AG04450 (cell line): Measurements from ENCODE around the gene SEH1L. TPM values are rescaled to one million over a fixed set of nuclear protein-coding genes. Genes with fewer than 3 reads are reported as not detected.

Experiments used
- CTCF ChIA-PET: fragments of 300-600, 350-600 bp; formaldehyde crosslinking; extraction: SDS; loops from one replicate; lab custom pipeline; 2022; ENCODE audit warnings: antibody characterized with exemption, inconsistent platforms; lab: Charles Lee
- POLR2A ChIA-PET: fragments of 350-600 bp; formaldehyde crosslinking; extraction: SDS; loops from one replicate; lab custom pipeline; 2021; ENCODE audit warnings: antibody characterized with exemption, inconsistent platforms; lab: Yijun Ruan, JAX
- DNase-seq: peaks from one replicate; pipeline ENCODE4 v3.0.0-alpha.2; 2011; ENCODE audit warnings: low read depth, low spot score
- H3K27ac ChIP-seq: one replicate; pipeline ENCODE4 v1.5.1; 2012; ENCODE audit warnings: low read depth, low read length, control low read depth
- H3K27me3 ChIP-seq: one replicate; pipeline ENCODE4 v1.6.0; 2012; ENCODE audit warnings: low read length; ENCODE audit not compliant: control insufficient read depth, insufficient read depth
- H3K4me3 ChIP-seq: 2 replicates; pipeline ENCODE4 v1.5.1; 2011; ENCODE audit warnings: mild to moderate bottlenecking, low read depth, low read length, control low read depth
- H3K9me3 ChIP-seq: 2 replicates; pipeline ENCODE4 v1.5.1; 2012; ENCODE audit warnings: low read length; ENCODE audit not compliant: control insufficient read depth, insufficient read depth
- CTCF ChIP-seq: IDR thresholded peaks from 2 replicates; pipeline ENCODE4 v1.5.1; 2011; ENCODE audit warnings: low read depth, low read length, control low read depth, inconsistent platforms
- polyA plus RNA-seq: library from polyadenylated mRNA; depleted of rRNA; stranded (reverse); fragments of >200 nt; gene quantifications from 2 replicates; pipeline ENCODE4 v1.2.3, GENCODE V29; 2011

The SEH1L gene
- polyA plus RNA-seq, 1 experiment = 54.6 TPM

GRCh38 chr18:12921178-12921577 lies 26.6 kb upstream of the SEH1L start:
- Histone ChIP-seq H3K9me3 (no peaks in the 10 kb centered on the region), H3K27ac (no peak overlapping the region), H3K4me3 (no peak overlapping the region), H3K27me3 (peaks cover 12% of the 10 kb centered on the region)
- no peak for TF ChIP-seq CTCF
- CTCF ChIA-PET = interaction anchor here (0.8 to 2.0 kb wide), 4 partner anchors 14 to 194 kb away, joined by 3 to 9 read pairs (median 4); no protein-coding TSS in a partner anchor
- DNase-seq = no peak
- POLR2A ChIA-PET = interaction anchor here (0.6 kb wide), 2 partner anchors 11 to 182 kb away, joined by 3 read pairs; no protein-coding TSS in a partner anchor

DNA sequence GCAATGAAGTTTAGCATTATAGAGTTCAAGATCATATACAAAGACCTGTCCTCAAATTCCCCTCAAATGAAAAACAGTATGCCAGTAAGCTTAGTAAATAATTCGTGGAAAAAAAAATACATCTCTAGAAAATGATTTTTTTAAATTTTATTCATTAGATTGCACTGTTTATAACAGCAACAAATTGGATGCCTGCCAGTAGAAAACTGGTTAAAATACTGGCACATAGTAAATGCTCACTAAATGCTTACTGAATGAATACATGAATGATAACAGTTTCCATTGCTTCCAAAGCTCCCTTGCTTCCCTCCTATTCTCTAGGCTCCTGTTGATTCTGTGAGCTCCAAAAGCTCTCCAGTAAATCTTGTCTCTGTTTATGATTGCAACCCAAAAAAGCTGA lies 25.5 kb upstream of the SEH1L start:
- Histone ChIP-seq H3K9me3 (no peaks in the 10 kb centered on the region), H3K4me3 (no peak overlapping the region), H3K27me3 (peaks cover 10% of the 10 kb centered on the region), H3K27ac (no peak overlapping the region)
- CTCF ChIA-PET = interaction anchor here (0.6 to 2.0 kb wide), 4 partner anchors 12 to 256 kb away, joined by 3 to 9 read pairs (median 4); no protein-coding TSS in a partner anchor
- DNase-seq = no peak
- TF ChIP-seq CTCF = no peak
- POLR2A ChIA-PET = interaction anchor here (0.6 kb wide), 1 partner anchor 257 kb away, joined by 5 read pairs; no protein-coding TSS in a partner anchor

- Histone ChIP-seq H3K27me3 (peaks cover 10% of the 10 kb centered on the region), H3K4me3 (no peak overlapping the region), H3K27ac (no peak overlapping the region), H3K9me3 (no peaks in the 10 kb centered on the region)
- ChIA-PET CTCF (interaction anchor here (1.0 to 1.2 kb wide), 3 partner anchors 10 to 197 kb away, joined by 3 to 6 read pairs (median 3); no protein-coding TSS in a partner anchor), POLR2A (no interaction called here)
- DNase-seq = no peak
- no peak for TF ChIP-seq CTCF
Measured at GRCh38 chr18:12924616-12925015, 23.2 kb upstream of the SEH1L start.

DNA sequence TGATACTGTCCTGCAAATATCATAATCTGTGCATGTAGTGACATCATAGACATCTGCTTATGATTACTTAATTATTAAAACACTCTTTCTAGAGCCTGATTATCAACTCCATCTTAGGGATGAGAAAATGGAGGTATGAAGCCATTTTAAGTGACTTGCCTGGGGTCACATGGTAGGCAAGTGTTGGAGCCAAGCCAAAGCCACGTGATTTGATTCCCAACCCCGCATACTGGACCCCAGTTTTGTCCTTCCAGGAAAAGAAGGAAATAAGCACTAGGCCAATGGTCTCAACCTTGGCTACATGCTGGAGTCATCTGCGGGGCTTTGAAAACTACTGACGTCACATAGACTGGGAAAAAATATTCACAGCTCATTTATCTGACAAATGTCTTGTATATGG lies 19.6 kb upstream of the SEH1L start:
- H3K27me3 ChIP-seq = peaks cover 3% of the 10 kb centered on the region
- ChIA-PET CTCF (interaction anchor here (0.7 to 2.9 kb wide), 3 partner anchors 55 to 184 kb away, joined by 4 to 11 read pairs (median 5); no protein-coding TSS in a partner anchor), POLR2A (no interaction called here)

More for the DNA sequence above, 19.6 kb upstream of the SEH1L start:
- H3K4me3 ChIP-seq = no peak overlapping the region
- no peaks in the 10 kb centered on the region for H3K9me3 ChIP-seq
- TF ChIP-seq CTCF = no peak
- DNase-seq = no peak
- no peak overlapping the region for H3K27ac ChIP-seq
